Omental fat pad (tissue), 4 donors: ENCODE data around the gene NSD1. TPM values are rescaled to one million over a fixed set of nuclear protein-coding genes. Genes with fewer than 3 reads are reported as not detected.

ENCODE experiments used
- ATAC-seq: fragments of 150-250 bp; one replicate; pipeline ENCODE4 v1.9.1; 2016; ENCODE audit warnings: mild to moderate bottlenecking, moderate library complexity; ENCODE audit not compliant: low FRiP score
- DNase-seq: peaks from one replicate; pipeline ENCODE4 v3.0.0-alpha.2; 2019; ENCODE audit warnings: low spot score
- CTCF ChIP-seq, 3 donors: fragments of 450-650 bp; IDR thresholded peaks; one replicate each; pipeline ENCODE4 v1.5.1; 2016 to 2017; ENCODE audit warnings: antibody characterized with exemption in 3 of 3, mild to moderate bottlenecking in 3 of 3, moderate library complexity in 2 of 3
- total RNA-seq, 4 donors: library from RNA; depleted of rRNA; stranded (reverse); fragments of >200 nt; gene quantifications; one replicate each; pipeline ENCODE4 v1.1.0, GENCODE V29; 2016

Gene NSD1
- total RNA-seq, 4 donors from 2014 or later = 32.3 to 52.6 (median 36.1) TPM

GRCh38 chr5:177332031-177332895 is 198.7 kb downstream of the NSD1 start:
- DNase-seq = no peak
- no peak for TF ChIP-seq CTCF (IDR thresholded peaks at IDR 0.05)

GRCh38 chr5:177332896-177333260 is 199.3 kb downstream of the NSD1 start:
- no peak for TF ChIP-seq CTCF (IDR thresholded peaks at IDR 0.05)
- DNase-seq (no peak), ATAC-seq (no peak)

More at GRCh38 chr5:177332031-177332895, 198.7 kb downstream of the NSD1 start:
- no peak for ATAC-seq

- TF ChIP-seq CTCF (IDR thresholded peaks at IDR 0.05) = no peak
- ATAC-seq (no peak), DNase-seq (no peak)
Measured at GRCh38 chr5:177333420-177334154, 200.0 kb downstream of the NSD1 start.

- TF ChIP-seq CTCF (IDR thresholded peaks at IDR 0.05) = no peak
- no peak for ATAC-seq
- no peak for DNase-seq
Measured at GRCh38 chr5:177334155-177334551, 200.6 kb downstream of the NSD1 start.

- TF ChIP-seq CTCF (IDR thresholded peaks at IDR 0.05) = no peak
- DNase-seq (no peak), ATAC-seq (no peak)
Measured at GRCh38 chr5:177334781-177335700, 201.5 kb downstream of the NSD1 start.

- no peak for DNase-seq
- no peak for TF ChIP-seq CTCF (IDR thresholded peaks at IDR 0.05)
- no peak for ATAC-seq
Measured at GRCh38 chr5:177335701-177336065, 202.1 kb downstream of the NSD1 start.
